CD14-positive monocyte (primary cell): ENCODE data around the gene HOXB3. TPM values are rescaled to one million over a fixed set of nuclear protein-coding genes. Genes with fewer than 3 reads are reported as not detected.

Experiments used
- DNase-seq, 3 donors: peaks; one replicate each; pipeline ENCODE4 v3.0.0-alpha.2; 2011 to 2022
- H2AFZ ChIP-seq: 2 replicates; pipeline ENCODE4 v1.6.0; 2012; ENCODE audit warnings: mild to moderate bottlenecking, low read depth, low read length, inconsistent platforms; ENCODE audit not compliant: insufficient read depth, poor library complexity, severe bottlenecking
- H3K27ac ChIP-seq, 2 donors: 1 replicate in 1 of 2; 2 replicates in 1 of 2; pipeline ENCODE4 v1.5.1; 2012 to 2013; ENCODE audit warnings: low read length in 2 of 2, control low read depth in 1 of 2, inconsistent platforms in 1 of 2, low read depth in 1 of 2, mild to moderate bottlenecking in 1 of 2
- H3K27me3 ChIP-seq, 2 donors: one replicate each; pipeline versions ENCODE4 v1.6.0 to v1.6.1; 2011 to 2013; ENCODE audit warnings: low read length in 2 of 2; ENCODE audit not compliant: control insufficient read depth in 2 of 2, insufficient read depth in 2 of 2
- H3K36me3 ChIP-seq, 2 donors: replicated peaks in 1 of 2; 1 replicate in 1 of 2; 2 replicates in 1 of 2; pipeline versions ENCODE4 v1.5.1 to v1.6.1; 2012 to 2013; ENCODE audit warnings: low read length in 2 of 2, control low read depth in 1 of 2, inconsistent platforms in 1 of 2, mild to moderate bottlenecking in 1 of 2; ENCODE audit not compliant: insufficient read depth in 2 of 2, control insufficient read depth in 1 of 2
- H3K4me1 ChIP-seq, 2 donors: 1 replicate in 1 of 2; 2 replicates in 1 of 2; pipeline versions ENCODE4 v1.5.1 to v1.6.1; 2012 to 2013; ENCODE audit warnings: low read length in 2 of 2, control low read depth in 1 of 2, inconsistent platforms in 1 of 2, mild to moderate bottlenecking in 1 of 2, moderate library complexity in 1 of 2; ENCODE audit not compliant: insufficient read depth in 2 of 2, control insufficient read depth in 1 of 2
- H3K4me2 ChIP-seq: replicated peaks from 2 replicates; pipeline ENCODE3; 2012; ENCODE audit warnings: low read length, moderate library complexity, mild to moderate bottlenecking; ENCODE audit not compliant: poor library complexity, severe bottlenecking; ENCODE audit errors: extremely low read depth
- H3K4me3 ChIP-seq, 3 experiments: fragments of 200-600 bp in 1 of 3; sonication (generic) in 1 of 3; replicated peaks in 1 of 3; 1 replicate in 2 of 3; 2 replicates in 1 of 3; pipeline ENCODE4 v1.5.1; 2011 to 2013; ENCODE audit warnings: low read length in 3 of 3, mild to moderate bottlenecking in 3 of 3, control low read depth in 2 of 3, low read depth in 2 of 3, inconsistent platforms in 1 of 3, moderate library complexity in 1 of 3
- H3K79me2 ChIP-seq: 2 replicates; pipeline ENCODE4 v1.6.0; 2012; ENCODE audit warnings: mild to moderate bottlenecking, control low read depth, inconsistent platforms, low read length, moderate library complexity; ENCODE audit not compliant: insufficient read depth
- H3K9ac ChIP-seq: 2 replicates; pipeline ENCODE4 v1.6.0; 2017; ENCODE audit warnings: low read length, mild to moderate bottlenecking; ENCODE audit not compliant: insufficient read depth, poor library complexity, severe bottlenecking
- H3K9me3 ChIP-seq, 2 donors: replicated peaks in 1 of 2; 1 replicate in 1 of 2; 2 replicates in 1 of 2; pipeline versions ENCODE4 v1.5.1 to v1.6.1; 2012 to 2013; ENCODE audit warnings: low read length in 2 of 2, control low read depth in 1 of 2; ENCODE audit not compliant: control insufficient read depth in 1 of 2, insufficient read depth in 1 of 2
- H4K20me1 ChIP-seq: 2 replicates; pipeline ENCODE4 v1.6.0; 2012; ENCODE audit warnings: mild to moderate bottlenecking, low read length, control low read depth, moderate library complexity; ENCODE audit not compliant: insufficient read depth
- H3K27ac Mint-ChIP-seq, 7 donors: one replicate each; pipeline ENCODE4 v1.8.0; 2020; ENCODE audit warnings: mild to moderate bottlenecking in 7 of 7, mixed read lengths in 7 of 7, moderate library complexity in 6 of 7, inconsistent platforms in 2 of 7
- H3K27me3 Mint-ChIP-seq, 3 donors: one replicate each; pipeline ENCODE4 v1.8.0; 2021 to 2022; ENCODE audit warnings: low read depth in 3 of 3, mild to moderate bottlenecking in 3 of 3, mixed read lengths in 3 of 3, moderate library complexity in 3 of 3, inconsistent platforms in 1 of 3
- H3K36me3 Mint-ChIP-seq, 2 donors: one replicate each; pipeline ENCODE4 v1.8.0; 2020; ENCODE audit warnings: mixed read lengths in 2 of 2, inconsistent platforms in 1 of 2, mild to moderate bottlenecking in 1 of 2
- H3K4me1 Mint-ChIP-seq: one replicate; pipeline ENCODE4 v1.8.0; 2020; ENCODE audit warnings: mild to moderate bottlenecking, mixed read lengths
- H3K4me3 Mint-ChIP-seq, 2 donors: one replicate each; pipeline ENCODE4 v1.8.0; 2020; ENCODE audit warnings: mild to moderate bottlenecking in 2 of 2, mixed read lengths in 2 of 2, moderate library complexity in 1 of 2
- H3K9me3 Mint-ChIP-seq, 7 donors: one replicate each; pipeline ENCODE4 v1.8.0; 2020 to 2022; ENCODE audit warnings: mixed read lengths in 7 of 7, mild to moderate bottlenecking in 6 of 7, moderate library complexity in 6 of 7, inconsistent platforms in 2 of 7
- CTCF ChIP-seq: fragments of 200-600 bp; IDR thresholded peaks from one replicate; pipeline ENCODE4 v1.8.0; 2022; ENCODE audit warnings: antibody characterized with exemption, mild to moderate bottlenecking
- WGBS: methylation state at CpG from one replicate; pipeline ENCODE4 v1.1.5; 2013; ENCODE audit warnings: missing lambda C conversion rate; ENCODE audit not compliant: insufficient coverage; 5-methylcytosine and 5-hydroxymethylcytosine counted together
- intact Hi-C, 2 donors: fragments of 100-400 bp; cut with micrococcal nuclease; formaldehyde crosslinking; loops; one replicate each; pipeline versions ENCODE4 v1.15.0 to v1.15.1; 2023
- polyA plus RNA-seq, 3 donors: library from polyadenylated mRNA; depleted of rRNA in 1 of 3; unstranded in 2 of 3; stranded (reverse) in 1 of 3; fragments of 300-500 nt in 2 of 3; fragments of >200 nt in 1 of 3; fragmentation: Illumina TruSeq in 2 of 3; gene quantifications; 1 replicate in 2 of 3; 2 replicates in 1 of 3; pipeline ENCODE4 v1.2.3, GENCODE V29; 2012 to 2021

The HOXB3 gene
- polyA plus RNA-seq, 3 donors = 0.56 TPM; not detected in 2

- Histone ChIP-seq H2AFZ (no peak overlapping the region), H3K4me1 (no peaks in the 10 kb centered on the region), H3K27me3 (peaks cover 8 to 38% of the 10 kb centered on the region in 2 donors), H4K20me1 (no peaks in the 10 kb centered on the region), H3K4me3 (no peak overlapping the region), H3K9ac (no peak overlapping the region), H3K9me3 (no peaks in the 10 kb centered on the region), H3K27ac (no peak overlapping the region), H3K36me3 (no peaks in the 10 kb centered on the region), H3K79me2 (no peaks in the 10 kb centered on the region), H3K4me2 (no peak overlapping the region)
- H3K9me3 Mint-ChIP-seq = peaks cover 0 to 1% (median 0%) of the 10 kb centered on the region in 7 donors
- WGBS = no CpG with 5 or more reads among the region's 1 CpG
- H3K4me1 Mint-ChIP-seq = peaks cover 4% of the 10 kb centered on the region
- H3K27ac Mint-ChIP-seq = no peak overlapping the region
- no peak for DNase-seq
- no peak overlapping the region for H3K4me3 Mint-ChIP-seq
- peaks cover 25 to 62% (median 43%) of the 10 kb centered on the region in 3 donors for H3K27me3 Mint-ChIP-seq
- intact Hi-C loops = no loop called here
- no peaks in the 10 kb centered on the region for H3K36me3 Mint-ChIP-seq
- TF ChIP-seq CTCF = no peak
Measured at GRCh38 chr17:48520631-48521079, 69.4 kb downstream of the HOXB3 start.

- H3K27ac ChIP-seq = no peak overlapping the region
- no peaks in the 10 kb centered on the region for H3K36me3 Mint-ChIP-seq
- no peak overlapping the region for H3K4me3 ChIP-seq
- no peak for DNase-seq
- H3K4me3 Mint-ChIP-seq = no peak overlapping the region
- H3K36me3 ChIP-seq = no peaks in the 10 kb centered on the region
- peaks cover 4% of the 10 kb centered on the region for H3K4me1 Mint-ChIP-seq
- no peaks in the 10 kb centered on the region for H3K4me1 ChIP-seq
- H3K27me3 Mint-ChIP-seq = peaks cover 20 to 61% (median 37%) of the 10 kb centered on the region in 3 donors
- no peaks in the 10 kb centered on the region for H4K20me1 ChIP-seq
- peaks cover 0 to 2% (median 0%) of the 10 kb centered on the region in 7 donors for H3K9me3 Mint-ChIP-seq
- intact Hi-C loops = no loop called here
- H3K79me2 ChIP-seq = no peaks in the 10 kb centered on the region
- TF ChIP-seq CTCF = no peak
- no peak overlapping the region for H3K27ac Mint-ChIP-seq
- no peak overlapping the region for H2AFZ ChIP-seq
- H3K4me2 ChIP-seq = no peak overlapping the region
- WGBS = 90% methylated on average over 3 of the region's 5 CpGs
- H3K27me3 ChIP-seq = peaks cover 5 to 31% of the 10 kb centered on the region in 2 donors
- no peaks in the 10 kb centered on the region for H3K9me3 ChIP-seq
- no peak overlapping the region for H3K9ac ChIP-seq
Measured at GRCh38 chr17:48519427-48519826, 70.6 kb downstream of the HOXB3 start.
